GM19397 (cell line): ENCODE results near the gene PRICKLE2.

Experiments
- ATAC-seq: cut with Tn5 transposase; IDR thresholded peaks from one replicate; pipeline ENCODE4 v1.9.1; 2021; ENCODE audit warnings: mild to moderate bottlenecking, moderate library complexity; ENCODE audit not compliant: unreplicated experiment

Gene PRICKLE2

GRCh38 chr3:64254443-64254842 lies 29.2 kb upstream of the PRICKLE2 start:
- ATAC-seq, result no peak

- no peak for ATAC-seq
These were observed 28.4 kb upstream of the PRICKLE2 start for GRCh38 chr3:64253689-64254088.

- no peak for ATAC-seq
These were observed 25.8 kb upstream of the PRICKLE2 start for GRCh38 chr3:64251019-64251418.

DNA sequence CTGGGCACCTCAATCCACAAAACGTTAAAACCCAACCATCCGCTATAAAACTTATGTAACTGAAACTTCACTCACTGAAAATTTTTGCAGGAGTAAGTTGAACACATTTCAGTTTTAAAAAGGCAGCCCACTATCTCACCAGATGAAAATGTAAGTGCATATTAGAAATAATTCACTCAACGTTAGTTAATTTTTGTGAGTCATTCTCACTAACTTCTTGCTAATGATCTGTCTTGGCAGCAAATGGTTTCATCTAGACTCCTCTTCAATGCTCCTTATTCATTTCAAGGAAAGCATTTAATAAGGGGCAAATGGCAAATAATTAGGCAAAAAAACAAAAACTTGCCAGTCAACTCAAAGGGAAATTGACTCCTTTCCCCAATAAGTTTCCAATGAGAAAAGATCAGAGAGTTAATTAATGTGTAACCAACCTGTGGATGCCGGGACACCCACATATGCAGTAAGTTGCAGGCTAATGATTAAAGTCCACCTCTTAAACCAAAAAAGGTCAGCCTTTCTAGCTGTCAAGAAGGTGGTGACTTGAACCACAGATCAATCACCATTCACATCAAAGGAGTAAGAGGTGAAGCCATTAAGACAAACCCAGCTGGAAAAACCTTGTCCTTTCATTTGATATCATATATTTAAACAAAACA lies 22.9 kb upstream of the PRICKLE2 start:
- ATAC-seq, result no peak

GRCh38 chr3:64244011-64244942 lies 19.0 kb upstream of the PRICKLE2 start:
- ATAC-seq, result no peak

DNA sequence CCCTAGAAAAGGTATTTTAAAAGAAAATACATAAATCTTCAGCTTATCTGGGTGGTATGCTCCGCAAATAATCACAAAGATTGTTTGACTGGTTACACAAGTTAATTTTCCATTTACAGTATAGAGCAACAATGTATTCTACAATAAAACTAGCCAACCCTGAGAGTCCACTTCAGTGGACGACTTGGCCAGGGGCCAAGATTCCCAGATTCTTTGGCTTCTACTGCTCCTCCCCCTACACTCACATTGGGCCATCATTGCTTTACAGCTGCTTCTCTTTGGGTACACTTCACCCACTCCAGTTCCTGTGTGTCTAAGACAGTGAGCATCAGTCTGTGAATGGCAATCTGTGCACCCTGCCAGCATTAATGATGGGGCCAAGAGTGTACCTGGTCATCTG lies 17.2 kb upstream of the PRICKLE2 start:
- no peak for ATAC-seq

- no peak for ATAC-seq
These were observed 15.7 kb upstream of the PRICKLE2 start for GRCh38 chr3:64240959-64241358.

GRCh38 chr3:64240396-64240795 lies 15.1 kb upstream of the PRICKLE2 start:
- no peak for ATAC-seq

- no peak for ATAC-seq
These were observed 14.6 kb upstream of the PRICKLE2 start for GRCh38 chr3:64239841-64240240.

DNA sequence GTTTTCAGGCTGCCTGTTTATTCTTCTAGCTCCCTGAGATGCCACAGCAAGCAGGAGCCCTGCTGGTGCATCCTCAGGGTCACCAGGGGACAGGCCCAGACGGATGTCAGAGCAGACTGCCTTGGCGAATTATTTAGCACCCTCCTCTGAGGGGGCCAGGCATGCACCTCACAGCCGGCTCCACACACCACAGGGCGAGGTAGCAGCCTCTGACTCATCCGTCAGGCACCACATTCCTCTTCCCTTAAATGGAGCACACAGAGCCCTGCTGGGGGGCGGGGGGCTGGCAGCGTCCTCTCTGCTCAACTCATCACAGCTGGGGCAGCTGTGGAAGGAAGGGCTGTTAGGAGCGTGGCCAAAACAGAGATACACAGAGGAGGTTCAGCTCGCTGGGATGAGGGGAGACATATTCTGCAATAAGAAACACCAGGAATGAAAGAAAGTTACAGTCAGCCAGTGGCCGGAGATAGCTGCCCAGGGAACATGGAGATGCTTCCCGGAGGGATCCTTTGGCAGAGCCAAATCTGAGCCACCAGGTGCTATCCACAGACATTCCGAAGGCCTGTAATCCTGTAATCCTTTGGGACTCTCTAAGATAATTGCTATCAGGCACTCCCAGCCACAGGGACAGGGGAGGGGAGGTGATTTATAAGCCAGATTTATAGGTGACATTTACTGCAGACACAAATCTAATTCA lies 13.9 kb upstream of the PRICKLE2 start:
- ATAC-seq, result no peak

GRCh38 chr3:64237083-64237482 lies 11.8 kb upstream of the PRICKLE2 start:
- no peak for ATAC-seq

- ATAC-seq, result no peak
These were observed 10.3 kb upstream of the PRICKLE2 start for GRCh38 chr3:64235605-64236004.

GRCh38 chr3:64234571-64234970 lies 9.3 kb upstream of the PRICKLE2 start:
- no peak for ATAC-seq

- no peak for ATAC-seq
These were observed 7.6 kb upstream of the PRICKLE2 start for GRCh38 chr3:64232821-64233220.

GRCh38 chr3:64229903-64230302 lies 4.6 kb upstream of the PRICKLE2 start:
- ATAC-seq, result no peak

DNA sequence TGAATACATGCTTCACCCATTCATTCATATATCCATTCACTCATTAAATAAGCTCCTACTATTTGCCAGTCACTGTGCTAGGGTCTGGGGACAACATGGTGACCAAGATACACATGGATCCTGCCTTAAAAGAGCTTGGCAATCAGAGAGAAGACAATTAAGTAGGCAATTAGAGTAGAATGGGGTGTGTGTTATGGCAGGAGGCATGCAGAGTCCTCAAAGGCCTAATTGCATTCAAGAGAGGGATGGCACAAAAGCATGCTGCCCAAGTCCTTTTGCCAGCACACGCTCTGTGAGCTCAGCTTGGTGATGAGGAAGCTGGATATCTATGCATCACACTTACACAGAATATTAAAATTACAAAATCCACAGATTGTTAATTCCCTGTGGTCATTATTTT lies 2.8 kb upstream of the PRICKLE2 start:
- ATAC-seq, result no peak

DNA sequence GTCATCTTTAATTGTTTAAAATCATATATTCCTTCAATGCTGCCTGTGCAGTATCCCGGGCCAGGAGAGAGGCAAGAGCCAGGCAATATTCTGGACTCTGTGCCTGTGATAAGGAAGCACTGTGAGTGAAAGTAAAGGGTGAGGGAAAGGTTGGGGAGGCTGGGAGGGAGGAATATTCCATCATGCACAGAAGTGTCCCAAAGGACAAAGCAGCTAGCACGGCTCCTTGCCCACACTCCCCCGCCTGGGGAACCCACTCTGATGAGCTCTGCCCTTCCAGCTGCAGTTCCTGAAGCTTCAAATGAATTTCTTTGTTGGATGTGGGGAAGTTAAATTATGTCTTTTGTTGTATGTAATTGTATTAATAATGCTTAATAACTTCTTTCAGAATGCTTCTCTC lies 1.5 kb upstream of the PRICKLE2 start:
- no peak for ATAC-seq

DNA sequence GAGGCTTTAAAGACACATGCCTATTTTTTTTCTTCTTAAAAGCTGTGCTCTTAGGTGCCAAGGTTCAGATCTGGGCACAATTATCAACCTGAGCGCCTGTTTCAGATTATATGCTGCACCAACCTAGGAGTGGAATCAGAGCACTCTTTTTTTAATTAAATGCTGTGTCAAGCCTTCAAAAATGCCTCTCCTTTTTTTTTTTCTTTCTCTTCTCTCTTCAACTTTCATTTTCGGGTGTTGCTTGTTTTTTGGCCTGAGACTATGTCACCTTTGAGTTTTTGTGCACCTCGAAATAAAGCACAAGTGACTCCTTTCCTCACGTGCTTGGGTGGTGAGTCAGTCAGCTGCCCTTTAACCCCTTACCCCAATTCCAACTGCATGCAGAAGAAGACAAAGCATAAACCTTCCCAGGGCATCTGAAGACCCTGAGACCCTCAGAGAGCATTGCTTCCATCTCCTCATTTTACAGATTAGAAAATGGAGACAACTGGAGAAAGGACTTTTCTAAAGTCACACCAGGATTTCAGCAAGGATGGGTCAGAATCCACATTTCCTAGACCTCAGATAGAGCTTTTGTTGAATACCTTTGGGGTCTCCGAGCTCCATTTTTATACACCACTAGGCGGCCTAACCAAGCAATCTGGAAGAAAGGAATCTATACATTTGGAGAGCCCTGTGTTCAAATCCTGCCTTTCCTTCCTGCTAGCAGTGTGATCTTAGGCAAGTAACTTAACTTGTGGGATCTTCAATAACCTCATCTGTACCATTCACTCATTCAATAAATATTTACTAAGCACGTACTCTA lies 631 bp upstream of the PRICKLE2 start:
- no peak for ATAC-seq

DNA sequence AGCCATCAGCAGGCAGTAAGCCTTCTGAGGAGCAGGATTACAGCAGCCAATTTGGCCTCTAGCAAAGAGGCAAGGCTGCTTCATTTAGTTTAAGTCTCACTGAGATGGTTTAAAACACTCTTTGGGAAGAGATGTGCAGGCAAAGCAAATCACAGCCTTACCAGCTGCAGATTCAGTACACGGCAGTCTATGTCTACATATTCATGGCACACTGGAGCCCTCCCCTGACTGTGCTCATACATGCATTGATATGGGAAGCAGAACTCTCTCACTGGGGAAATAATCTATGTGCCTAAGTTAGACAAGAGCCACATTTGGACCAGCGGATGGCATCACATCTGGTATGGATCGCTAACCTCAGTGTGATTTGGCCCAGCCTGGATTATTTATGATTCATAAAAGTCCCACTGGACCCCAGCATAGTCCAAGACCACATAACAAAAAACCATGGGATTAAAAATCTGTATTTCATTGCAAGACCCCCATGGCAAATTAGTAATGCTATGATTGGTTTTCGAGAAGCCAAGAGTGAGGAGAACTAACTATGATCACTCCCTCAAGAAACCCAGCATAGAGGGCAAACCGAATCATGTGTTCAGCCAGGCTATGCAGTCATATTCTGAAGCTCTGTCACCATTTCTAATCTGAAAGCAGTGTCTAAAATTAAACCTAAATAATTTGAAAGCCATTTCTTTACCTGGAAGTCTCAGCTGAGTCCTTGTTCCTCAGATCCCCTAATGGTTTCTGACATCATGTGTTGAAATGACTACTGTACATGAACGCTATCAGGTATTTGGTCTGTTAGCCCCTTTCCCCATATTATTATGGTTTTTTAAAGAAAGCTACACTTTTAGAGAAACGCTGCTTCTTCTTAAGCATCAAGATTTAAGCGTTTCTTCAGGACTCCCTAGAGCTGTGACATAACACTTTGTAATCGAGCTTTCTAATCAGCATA lies 1.2 kb downstream of the PRICKLE2 start:
- no peak for ATAC-seq
